ENCODE results near the gene TEX19. TPM values are rescaled to one million over a fixed set of nuclear protein-coding genes. Genes with fewer than 3 reads are reported as not detected.

Gene TEX19
- total RNA-seq, 3 donors from 2014 or later (not counting 1 experiment from before 2014, with no cell fraction given): not detected

DNA sequence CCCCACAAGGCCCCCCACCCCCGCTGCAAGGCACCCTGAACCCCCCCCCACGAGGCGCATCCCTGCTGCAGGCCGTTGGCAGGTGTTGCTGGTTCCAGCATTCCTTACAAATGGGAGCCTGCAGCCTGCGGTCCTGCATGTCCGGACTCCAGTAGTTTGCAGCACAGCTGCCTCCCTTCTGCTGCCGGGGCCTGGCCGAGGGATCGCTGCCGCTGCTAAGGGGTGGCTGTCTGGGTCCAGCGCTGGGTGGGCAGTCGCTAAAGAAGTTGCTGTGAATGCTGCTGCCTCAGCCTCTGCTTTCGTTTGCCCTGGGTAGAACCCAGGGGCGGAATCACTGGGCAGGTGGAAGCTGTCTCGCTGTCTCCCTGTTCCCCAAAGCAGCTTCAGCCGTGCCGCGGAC lies 24.4 kb downstream of the TEX19 start:
- intact Hi-C loops (cut with micrococcal nuclease): no loop called here
- peaks cover 5% of the 10 kb centered on the region for H3K4me1 ChIP-seq (ENCODE audit: control insufficient read depth, insufficient read depth, low read length)
- Mint-ChIP-seq H3K4me1 (peaks cover 8 to 20% of the 10 kb centered on the region in 2 donors), H3K27ac (no peak overlapping the region), H3K27me3 (ENCODE audit: low read depth in 2 of 2) (peaks cover 9 to 20% of the 10 kb centered on the region in 2 donors), H3K4me3 (no peak overlapping the region), H3K36me3 (no peaks in the 10 kb centered on the region), H3K9me3 (no peaks in the 10 kb centered on the region)
- TF ChIP-seq, protein P1, sequence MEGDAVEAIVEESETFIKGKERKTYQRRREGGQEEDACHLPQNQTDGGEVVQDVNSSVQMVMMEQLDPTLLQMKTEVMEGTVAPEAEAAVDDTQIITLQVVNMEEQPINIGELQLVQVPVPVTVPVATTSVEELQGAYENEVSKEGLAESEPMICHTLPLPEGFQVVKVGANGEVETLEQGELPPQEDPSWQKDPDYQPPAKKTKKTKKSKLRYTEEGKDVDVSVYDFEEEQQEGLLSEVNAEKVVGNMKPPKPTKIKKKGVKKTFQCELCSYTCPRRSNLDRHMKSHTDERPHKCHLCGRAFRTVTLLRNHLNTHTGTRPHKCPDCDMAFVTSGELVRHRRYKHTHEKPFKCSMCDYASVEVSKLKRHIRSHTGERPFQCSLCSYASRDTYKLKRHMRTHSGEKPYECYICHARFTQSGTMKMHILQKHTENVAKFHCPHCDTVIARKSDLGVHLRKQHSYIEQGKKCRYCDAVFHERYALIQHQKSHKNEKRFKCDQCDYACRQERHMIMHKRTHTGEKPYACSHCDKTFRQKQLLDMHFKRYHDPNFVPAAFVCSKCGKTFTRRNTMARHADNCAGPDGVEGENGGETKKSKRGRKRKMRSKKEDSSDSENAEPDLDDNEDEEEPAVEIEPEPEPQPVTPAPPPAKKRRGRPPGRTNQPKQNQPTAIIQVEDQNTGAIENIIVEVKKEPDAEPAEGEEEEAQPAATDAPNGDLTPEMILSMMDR (IDR thresholded peaks at IDR 0.05): no peak
- peaks cover 15% of the 10 kb centered on the region for H3K27me3 ChIP-seq (ENCODE audit: control insufficient read depth, insufficient read depth, low read length)
- DNase-seq (no peak), ATAC-seq (no peak)
- 84% methylated on average over 17 of the region's 18 CpGs for WGBS (ENCODE audit: insufficient coverage)
- no peak overlapping the region for H3K4me3 ChIP-seq (ENCODE audit: low read length)
- no peak overlapping the region for H3K27ac ChIP-seq (ENCODE audit: low read length)
- no peaks in the 10 kb centered on the region for H3K36me3 ChIP-seq (ENCODE audit: control insufficient read depth, insufficient read depth, low read length)
- H3K9me3 ChIP-seq (ENCODE audit: control insufficient read depth, insufficient read depth, low read length): no peaks in the 10 kb centered on the region

DNA sequence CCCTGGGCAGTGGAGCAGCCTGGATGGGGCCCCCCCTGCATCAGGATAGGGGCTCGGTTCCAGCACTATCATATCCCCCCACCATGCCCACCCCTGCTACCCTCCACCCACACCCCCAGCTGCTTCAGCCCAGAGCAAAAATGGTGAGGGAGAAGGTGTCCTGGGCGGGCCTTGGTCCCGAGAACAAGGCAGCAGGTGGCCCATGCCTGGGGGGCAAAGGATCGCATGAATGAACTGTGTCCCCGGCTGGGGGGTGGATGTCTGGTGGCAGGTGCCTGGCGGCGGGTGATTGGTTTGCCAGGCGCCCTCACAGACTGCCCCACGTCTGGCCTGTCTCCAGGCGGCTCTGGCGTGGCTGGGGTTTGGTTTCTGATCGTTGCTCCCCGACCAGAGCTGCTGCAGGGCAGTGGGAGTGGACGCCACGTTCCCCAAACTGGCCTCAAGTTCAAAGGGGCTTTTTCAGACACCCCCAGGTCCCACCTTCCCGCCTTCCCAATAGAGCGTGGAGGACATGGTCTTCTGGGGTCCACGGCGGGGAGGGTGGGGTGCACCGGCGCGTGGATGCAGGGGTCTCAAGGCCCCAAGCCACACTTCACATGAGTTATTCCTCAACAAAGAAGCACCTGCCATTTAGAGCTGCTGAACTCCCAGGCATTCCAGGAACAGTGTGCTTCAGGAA lies 25.1 kb downstream of the TEX19 start:
- H3K9me3 ChIP-seq (ENCODE audit: control insufficient read depth, insufficient read depth, low read length): no peaks in the 10 kb centered on the region
- WGBS (ENCODE audit: insufficient coverage): 67% methylated on average over 21 of the region's 22 CpGs
- Mint-ChIP-seq H3K4me1 (peaks cover 8 to 20% of the 10 kb centered on the region in 2 donors), H3K9me3 (no peaks in the 10 kb centered on the region), H3K27ac (no peak overlapping the region), H3K4me3 (no peak overlapping the region), H3K27me3 (ENCODE audit: low read depth in 2 of 2) (peaks cover 9 to 16% of the 10 kb centered on the region in 2 donors), H3K36me3 (no peaks in the 10 kb centered on the region)
- H3K4me3 ChIP-seq (ENCODE audit: low read length): no peak overlapping the region
- no peaks in the 10 kb centered on the region for H3K36me3 ChIP-seq (ENCODE audit: control insufficient read depth, insufficient read depth, low read length)
- no peak overlapping the region for H3K27ac ChIP-seq (ENCODE audit: low read length)
- DNase-seq (no peak), ATAC-seq (no peak)
- intact Hi-C loops (cut with micrococcal nuclease): no loop called here
- TF ChIP-seq, protein P1 (IDR thresholded peaks at IDR 0.05): no peak
- peaks cover 5% of the 10 kb centered on the region for H3K4me1 ChIP-seq (ENCODE audit: control insufficient read depth, insufficient read depth, low read length)
- H3K27me3 ChIP-seq (ENCODE audit: control insufficient read depth, insufficient read depth, low read length): peaks cover 15% of the 10 kb centered on the region

DNA sequence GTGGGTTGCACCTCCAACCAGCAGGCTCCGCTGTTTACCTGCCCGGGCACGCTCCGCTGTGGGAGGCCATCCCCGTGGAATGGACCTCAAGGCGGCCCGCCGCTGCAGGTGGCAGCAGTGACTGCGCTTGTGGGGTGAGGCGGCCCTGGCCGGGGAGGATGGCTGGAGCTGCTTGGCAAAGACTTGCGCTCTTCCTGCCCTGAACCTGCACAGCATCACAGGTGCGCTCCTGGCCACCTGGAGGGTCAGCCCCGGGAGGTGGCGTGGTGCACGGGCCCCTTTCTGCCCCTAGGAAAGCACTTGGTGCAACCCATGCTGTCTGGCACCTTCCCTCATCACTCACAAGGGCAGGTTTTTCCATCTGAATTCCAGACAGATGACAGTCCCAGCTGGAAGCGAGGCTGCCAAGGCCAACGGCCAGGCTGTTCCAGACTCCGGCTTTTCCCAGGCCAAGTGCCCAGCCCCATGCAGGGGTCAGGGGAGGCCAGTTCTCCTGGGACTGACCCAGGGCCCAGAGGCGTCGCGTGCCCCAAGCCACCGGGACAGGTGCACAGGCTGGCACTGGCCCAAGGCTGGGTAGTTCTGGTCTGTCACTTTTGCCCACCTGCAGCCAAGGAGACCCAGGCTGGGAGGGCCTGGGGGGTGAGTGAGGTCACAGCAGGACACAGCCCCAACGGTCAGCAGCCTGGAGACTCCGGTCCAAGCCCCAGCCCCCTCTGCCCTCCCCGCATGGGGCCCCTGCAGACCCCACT lies 25.9 kb downstream of the TEX19 start:
- H3K4me3 ChIP-seq (ENCODE audit: low read length): no peak overlapping the region
- DNase-seq: no peak
- TF ChIP-seq, protein P1 (IDR thresholded peaks at IDR 0.05): no peak
- no peaks in the 10 kb centered on the region for H3K36me3 Mint-ChIP-seq
- H3K4me1 ChIP-seq (ENCODE audit: control insufficient read depth, insufficient read depth, low read length): peaks cover 5% of the 10 kb centered on the region
- peaks cover 5 to 16% of the 10 kb centered on the region in 2 donors for H3K4me1 Mint-ChIP-seq
- no peaks in the 10 kb centered on the region for H3K9me3 Mint-ChIP-seq
- ATAC-seq: no peak
- H3K27me3 Mint-ChIP-seq (ENCODE audit: low read depth in 2 of 2): peaks cover 5 to 13% of the 10 kb centered on the region in 2 donors
- no peak overlapping the region for H3K27ac Mint-ChIP-seq
- 67% methylated on average over 26 of the region's 26 CpGs for WGBS (ENCODE audit: insufficient coverage)
- intact Hi-C loops (cut with micrococcal nuclease): no loop called here
- H3K4me3 Mint-ChIP-seq: no peak overlapping the region
- H3K9me3 ChIP-seq (ENCODE audit: control insufficient read depth, insufficient read depth, low read length): no peaks in the 10 kb centered on the region
- peaks cover 15% of the 10 kb centered on the region for H3K27me3 ChIP-seq (ENCODE audit: control insufficient read depth, insufficient read depth, low read length)
- H3K36me3 ChIP-seq (ENCODE audit: control insufficient read depth, insufficient read depth, low read length): no peaks in the 10 kb centered on the region
- H3K27ac ChIP-seq (ENCODE audit: low read length): no peak overlapping the region

Data from natural killer cell (primary cell).